ENCODE measurements around the gene ZNF469.
"Not testable (repeated sequence)": the region's sequence is repeated elsewhere in the genome, so short reads cannot be mapped to it uniquely, and the experiment has no call there.

Gene ZNF469

DNA sequence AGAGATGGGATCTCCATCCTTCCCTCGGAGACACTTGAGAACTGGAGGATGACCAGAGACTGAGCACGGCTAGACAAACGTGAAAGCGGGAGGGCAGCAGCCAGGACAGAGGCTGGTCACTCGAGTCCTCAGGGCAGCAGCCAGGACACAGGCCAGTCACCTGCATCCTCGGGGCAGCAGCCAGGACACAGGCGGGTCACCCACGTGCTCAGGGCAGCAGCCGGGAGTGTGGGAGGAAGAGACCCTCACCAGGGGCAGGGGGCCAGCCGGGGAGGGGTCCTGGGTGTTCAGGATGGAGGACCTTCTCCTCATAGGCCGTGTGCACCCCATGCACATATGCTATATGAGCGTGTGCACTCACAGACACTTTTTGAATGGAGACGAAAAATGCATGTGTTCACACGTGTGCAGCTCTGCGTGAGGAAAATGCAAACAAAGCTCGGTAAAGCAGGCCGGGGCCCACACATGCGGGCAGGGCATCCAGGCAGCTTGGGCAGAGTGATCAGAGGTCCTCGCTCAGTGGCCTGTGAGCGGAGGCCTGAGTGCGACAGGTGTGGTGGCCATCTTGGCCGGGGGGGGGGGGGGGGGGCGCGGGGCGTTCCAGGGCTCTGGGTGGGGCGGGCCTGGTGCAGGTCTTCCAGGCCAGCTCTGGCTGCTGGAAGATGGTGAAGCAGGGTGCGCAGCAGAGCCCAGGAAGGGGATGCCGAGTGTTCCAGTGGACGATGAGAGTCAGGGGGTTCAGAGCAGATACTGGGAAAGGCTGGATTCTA, 26.7 kb downstream of the ZNF469 start:
- peaks cover 20% of the 10 kb centered on the region for H3K4me1 ChIP-seq (ENCODE audit: control insufficient read depth, insufficient read depth, low read length)
- no peak overlapping the region for H3K4me3 ChIP-seq (ENCODE audit: low read length)
- H3K36me3 ChIP-seq (ENCODE audit: control insufficient read depth, insufficient read depth, low read length, severe bottlenecking), result peaks cover 4% of the 10 kb centered on the region
- H3K27me3 ChIP-seq (replicated peaks; ENCODE audit: control insufficient read depth, insufficient read depth, low read length), result no peaks in the 10 kb centered on the region
- DNase-seq (ENCODE audit: low read depth), result no peak
- H3K9me3 ChIP-seq (ENCODE audit: control insufficient read depth, low read length), result no peaks in the 10 kb centered on the region
- no peak overlapping the region for H3K9ac ChIP-seq (ENCODE audit: low read length)

DNA sequence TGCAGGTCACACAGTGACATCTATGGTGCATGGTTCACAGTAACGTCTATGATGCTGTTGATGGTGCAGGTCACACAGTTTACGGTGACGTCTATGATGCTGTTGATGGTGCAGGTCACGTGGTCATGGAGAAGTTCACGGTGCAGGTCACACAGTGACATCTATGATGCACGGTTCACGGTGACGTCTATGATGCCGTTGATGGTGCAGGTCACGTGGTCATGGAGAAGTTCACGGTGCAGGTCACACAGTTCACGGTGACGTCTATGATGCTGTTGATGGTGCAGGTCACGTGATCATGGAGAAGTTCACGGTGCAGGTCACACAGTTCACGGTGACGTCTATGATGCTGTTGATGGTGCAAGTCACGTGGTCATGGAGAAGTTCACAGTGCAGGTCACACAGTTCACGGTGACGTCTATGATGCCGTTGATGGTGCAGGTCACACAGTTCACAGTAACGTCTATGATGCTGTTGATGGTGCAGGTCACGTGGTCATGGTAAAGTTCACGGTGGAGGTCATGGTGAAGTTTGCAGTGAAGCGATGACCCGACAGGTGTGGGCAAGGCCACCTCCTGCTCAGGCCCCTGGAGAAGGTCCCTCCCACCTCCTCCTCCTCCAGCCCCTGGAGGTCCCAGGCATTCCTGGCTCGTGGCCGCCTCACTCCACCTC, 27.7 kb downstream of the ZNF469 start:
- H3K4me1 ChIP-seq (ENCODE audit: control insufficient read depth, insufficient read depth, low read length), result peaks cover 15% of the 10 kb centered on the region
- H3K9me3 ChIP-seq (ENCODE audit: control insufficient read depth, low read length), result not testable (repeated sequence)

DNA sequence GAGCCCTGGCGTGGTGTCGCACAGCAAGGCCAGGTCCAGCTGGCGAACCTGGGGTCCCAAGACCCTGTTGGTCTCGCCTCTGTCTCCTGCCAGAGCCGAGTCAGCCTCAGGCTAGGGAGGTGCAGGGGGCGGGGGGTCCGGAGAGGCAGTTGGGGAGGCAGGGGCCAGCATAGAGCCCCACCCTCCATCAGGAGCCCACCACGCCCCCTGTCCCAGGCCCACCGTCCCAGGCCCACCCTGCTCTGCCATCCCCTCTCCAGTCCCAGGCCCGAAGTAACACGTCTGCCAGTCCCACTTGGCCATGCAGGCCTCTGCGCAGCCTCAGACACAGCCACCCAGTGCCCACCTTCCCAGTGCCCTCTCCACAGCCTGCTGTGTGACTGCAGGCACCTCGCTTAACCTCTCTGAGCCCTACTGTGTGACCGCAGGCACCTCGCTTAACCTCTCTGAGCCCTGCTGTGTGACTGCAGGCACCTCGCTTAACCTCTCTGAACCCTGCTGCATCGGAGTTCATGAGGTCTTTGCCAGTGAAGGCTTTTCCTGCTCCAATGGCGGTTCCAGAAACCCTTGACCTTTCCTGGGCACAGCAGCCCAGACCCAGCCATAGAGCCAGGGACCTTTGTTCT, 29.3 kb downstream of the ZNF469 start:
- H3K4me1 ChIP-seq (ENCODE audit: control insufficient read depth, insufficient read depth, low read length), result no peaks in the 10 kb centered on the region
- H3K9me3 ChIP-seq (ENCODE audit: control insufficient read depth, low read length), result no peaks in the 10 kb centered on the region
- no peaks in the 10 kb centered on the region for H3K27me3 ChIP-seq (replicated peaks; ENCODE audit: control insufficient read depth, insufficient read depth, low read length)
- no peak overlapping the region for H3K4me3 ChIP-seq (ENCODE audit: low read length)
- no peak overlapping the region for H3K9ac ChIP-seq (ENCODE audit: low read length)
- H3K36me3 ChIP-seq (ENCODE audit: control insufficient read depth, insufficient read depth, low read length, severe bottlenecking), result peaks cover 4% of the 10 kb centered on the region
- no peak for DNase-seq (ENCODE audit: low read depth)

More for the DNA sequence above, 27.7 kb downstream of the ZNF469 start:
- H3K4me3 ChIP-seq (ENCODE audit: low read length); H3K27me3 ChIP-seq (replicated peaks; ENCODE audit: control insufficient read depth, insufficient read depth, low read length); H3K36me3 ChIP-seq (ENCODE audit: control insufficient read depth, insufficient read depth, low read length, severe bottlenecking); H3K9ac ChIP-seq (ENCODE audit: low read length); DNase-seq (ENCODE audit: low read depth): not testable (repeated sequence)

DNA sequence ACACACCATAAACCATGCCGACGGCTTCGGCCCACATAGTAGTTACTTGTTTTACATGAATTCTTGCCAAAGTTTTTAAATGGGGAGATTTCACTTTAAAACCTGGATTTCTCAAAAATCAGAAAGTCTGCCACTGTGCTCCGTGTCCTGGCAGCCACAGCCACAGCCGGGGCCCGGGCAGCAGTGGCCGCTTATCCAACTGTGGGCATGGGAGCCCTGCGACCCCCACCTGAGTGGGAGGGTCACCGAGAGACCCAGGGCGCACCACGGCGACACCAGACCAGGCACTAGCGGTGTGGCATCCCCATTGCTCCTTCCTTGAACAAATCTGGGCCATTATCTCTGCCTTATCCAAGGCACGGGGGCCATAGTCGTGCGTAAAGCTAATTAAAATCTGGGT, 30.0 kb downstream of the ZNF469 start:
- H3K9me3 ChIP-seq (ENCODE audit: control insufficient read depth, low read length), result no peaks in the 10 kb centered on the region
- H3K4me3 ChIP-seq (ENCODE audit: low read length), result no peak overlapping the region
- H3K9ac ChIP-seq (ENCODE audit: low read length), result no peak overlapping the region
- no peak for DNase-seq (ENCODE audit: low read depth)
- no peaks in the 10 kb centered on the region for H3K36me3 ChIP-seq (ENCODE audit: control insufficient read depth, insufficient read depth, low read length, severe bottlenecking)
- no peaks in the 10 kb centered on the region for H3K27me3 ChIP-seq (replicated peaks; ENCODE audit: control insufficient read depth, insufficient read depth, low read length)
- H3K4me1 ChIP-seq (ENCODE audit: control insufficient read depth, insufficient read depth, low read length), result no peaks in the 10 kb centered on the region

DNA sequence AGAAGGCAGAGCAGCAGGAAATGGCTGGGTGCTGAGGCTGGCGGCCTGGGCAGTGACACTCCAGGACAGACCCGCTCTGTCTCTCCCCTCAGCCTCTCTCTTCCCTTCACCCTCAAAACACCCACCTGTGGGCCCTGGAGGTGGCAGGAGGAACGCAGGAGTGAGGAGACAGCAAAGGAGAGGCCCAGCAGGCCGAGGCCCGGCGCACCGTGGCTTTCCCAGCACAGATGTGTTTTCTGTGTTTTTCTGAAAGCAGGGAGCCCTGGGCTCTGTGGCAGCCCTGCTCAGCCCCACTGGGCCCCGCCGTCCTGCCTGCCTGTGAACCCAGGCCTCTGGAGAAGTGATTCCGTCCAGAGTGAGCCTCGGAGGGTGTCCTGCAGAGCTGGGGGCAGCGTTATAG, 30.5 kb downstream of the ZNF469 start:
- H3K9ac ChIP-seq (ENCODE audit: low read length), result no peak overlapping the region
- DNase-seq (ENCODE audit: low read depth), result no peak
- H3K9me3 ChIP-seq (ENCODE audit: control insufficient read depth, low read length), result no peaks in the 10 kb centered on the region
- H3K36me3 ChIP-seq (ENCODE audit: control insufficient read depth, insufficient read depth, low read length, severe bottlenecking), result no peaks in the 10 kb centered on the region
- no peak overlapping the region for H3K4me3 ChIP-seq (ENCODE audit: low read length)
- no peaks in the 10 kb centered on the region for H3K27me3 ChIP-seq (replicated peaks; ENCODE audit: control insufficient read depth, insufficient read depth, low read length)
- no peaks in the 10 kb centered on the region for H3K4me1 ChIP-seq (ENCODE audit: control insufficient read depth, insufficient read depth, low read length)

DNA sequence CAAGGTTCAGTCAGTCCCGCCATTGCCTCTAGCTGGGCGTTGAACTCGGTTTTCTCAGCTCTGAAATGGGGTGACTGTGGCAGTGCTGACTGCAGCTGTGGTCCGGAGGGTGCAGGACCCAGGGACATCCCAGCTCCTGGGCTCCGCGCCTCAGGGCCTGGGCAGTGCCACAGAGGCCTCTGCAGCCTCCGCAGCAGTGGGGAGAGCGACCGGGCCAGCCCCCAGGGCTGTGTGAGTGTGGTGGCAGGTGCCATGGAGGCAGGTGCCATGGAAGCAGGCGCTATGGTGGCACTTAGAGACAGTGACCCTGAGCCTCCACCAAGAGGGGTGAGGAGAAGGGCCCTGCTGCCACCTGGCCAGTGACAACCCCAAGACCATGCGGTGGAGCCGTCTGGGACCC, 30.9 kb downstream of the ZNF469 start:
- Histone ChIP-seq H3K4me3 (ENCODE audit: low read length) (no peak overlapping the region), H3K4me1 (ENCODE audit: control insufficient read depth, insufficient read depth, low read length) (no peaks in the 10 kb centered on the region), H3K36me3 (ENCODE audit: control insufficient read depth, insufficient read depth, low read length, severe bottlenecking) (no peaks in the 10 kb centered on the region), H3K9me3 (ENCODE audit: control insufficient read depth, low read length) (no peaks in the 10 kb centered on the region), H3K9ac (ENCODE audit: low read length) (no peak overlapping the region), H3K27me3 (replicated peaks; ENCODE audit: control insufficient read depth, insufficient read depth, low read length) (no peaks in the 10 kb centered on the region)
- no peak for DNase-seq (ENCODE audit: low read depth)

DNA sequence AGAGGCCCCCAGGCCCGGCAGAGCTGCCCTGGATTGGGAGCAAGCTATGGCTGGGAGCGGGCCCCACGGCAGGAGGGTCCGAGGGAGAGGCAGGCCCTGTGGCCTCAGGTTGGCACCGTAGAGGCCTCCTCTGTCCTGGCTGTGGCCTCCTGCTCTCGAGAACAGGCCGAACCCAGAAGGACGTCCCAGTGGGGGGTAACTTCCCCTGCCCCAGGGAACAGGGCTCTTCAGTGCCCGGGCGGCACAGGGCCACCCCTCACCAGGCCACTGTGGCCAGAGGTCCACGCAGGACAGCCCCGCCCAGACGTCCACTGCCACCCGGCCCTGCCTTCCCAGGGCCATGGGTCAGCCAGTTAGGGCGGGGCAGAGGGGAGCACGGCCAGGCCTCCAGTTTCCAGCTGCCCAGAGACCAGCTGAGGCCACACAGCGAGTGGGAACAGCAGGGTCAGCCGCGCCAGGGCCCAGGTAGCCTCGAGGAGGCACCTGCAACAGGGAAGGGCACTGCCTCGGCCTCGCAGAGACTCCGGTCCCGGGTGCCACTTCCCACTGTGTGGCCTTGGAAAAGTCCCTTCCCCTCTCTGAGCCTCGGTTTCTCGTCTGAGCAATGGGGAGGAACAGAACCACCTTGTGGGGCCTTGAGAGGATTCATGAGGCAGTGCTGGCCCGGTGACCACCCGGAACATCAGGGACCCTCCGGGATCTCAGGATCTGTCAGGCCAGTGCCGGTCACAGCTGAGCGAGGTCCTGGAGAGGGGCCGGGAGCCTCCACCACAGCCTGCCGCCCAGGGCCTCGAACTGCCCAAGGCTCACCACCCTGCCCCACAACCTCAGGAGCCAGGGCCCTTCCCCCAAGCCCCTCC, 32.0 kb downstream of the ZNF469 start:
- no peak overlapping the region for H3K4me3 ChIP-seq (ENCODE audit: low read length)
- H3K4me1 ChIP-seq (ENCODE audit: control insufficient read depth, insufficient read depth, low read length), result no peaks in the 10 kb centered on the region
- DNase-seq (ENCODE audit: low read depth), result no peak
- no peaks in the 10 kb centered on the region for H3K36me3 ChIP-seq (ENCODE audit: control insufficient read depth, insufficient read depth, low read length, severe bottlenecking)
- H3K9ac ChIP-seq (ENCODE audit: low read length), result no peak overlapping the region
- H3K9me3 ChIP-seq (ENCODE audit: control insufficient read depth, low read length), result no peaks in the 10 kb centered on the region
- H3K27me3 ChIP-seq (replicated peaks; ENCODE audit: control insufficient read depth, insufficient read depth, low read length), result no peaks in the 10 kb centered on the region

DNA sequence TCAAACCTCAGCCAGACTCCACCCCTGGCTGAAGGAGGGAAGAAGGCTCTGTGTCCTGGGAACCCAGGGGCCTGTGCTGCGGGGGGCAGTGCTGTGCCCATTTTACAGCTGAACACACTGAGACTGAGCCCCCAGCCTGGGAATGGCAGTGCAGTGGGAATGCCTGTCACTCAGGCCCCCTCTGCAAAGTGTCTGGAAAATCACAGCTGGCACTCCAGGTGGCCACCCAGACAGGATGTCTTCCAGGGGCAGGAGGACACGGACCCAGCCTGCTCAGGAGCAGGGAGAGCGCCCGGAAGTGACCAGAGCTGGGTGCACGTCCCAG, 32.6 kb downstream of the ZNF469 start:
- Histone ChIP-seq H3K9ac (ENCODE audit: low read length) (no peak overlapping the region), H3K4me3 (ENCODE audit: low read length) (no peak overlapping the region), H3K9me3 (ENCODE audit: control insufficient read depth, low read length) (no peaks in the 10 kb centered on the region), H3K27me3 (replicated peaks; ENCODE audit: control insufficient read depth, insufficient read depth, low read length) (no peaks in the 10 kb centered on the region), H3K4me1 (ENCODE audit: control insufficient read depth, insufficient read depth, low read length) (no peaks in the 10 kb centered on the region), H3K36me3 (ENCODE audit: control insufficient read depth, insufficient read depth, low read length, severe bottlenecking) (peaks cover 3% of the 10 kb centered on the region)
- DNase-seq (ENCODE audit: low read depth), result no peak

DNA sequence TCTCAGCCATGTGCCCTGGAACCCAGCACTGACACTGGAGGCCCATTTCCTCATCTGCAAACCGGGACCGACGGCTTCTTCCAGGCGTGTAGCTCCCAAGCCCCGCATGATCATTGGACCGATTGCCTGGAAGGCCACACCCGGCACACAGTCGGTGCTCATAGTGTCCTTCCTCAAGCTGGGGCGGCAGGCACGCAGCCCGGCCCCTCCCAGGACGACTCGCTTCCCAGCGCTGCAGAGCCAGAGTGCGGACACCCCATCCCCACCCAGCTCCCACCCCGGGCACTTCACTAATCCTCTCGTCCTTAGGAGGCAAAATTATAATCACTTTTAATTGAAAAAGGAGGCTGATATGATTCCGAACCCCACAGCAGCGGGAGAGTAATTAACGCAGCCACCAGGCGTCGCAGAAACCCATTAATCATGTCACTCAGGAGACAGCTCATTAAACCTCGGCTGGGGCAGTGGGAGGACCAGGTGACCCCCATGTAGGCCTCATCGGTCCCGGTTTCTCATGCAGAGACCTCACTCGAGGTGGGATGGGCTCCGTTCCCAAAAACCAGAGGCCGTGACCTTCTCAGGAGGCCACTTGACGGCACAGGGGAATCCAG, 33.1 kb downstream of the ZNF469 start:
- no peaks in the 10 kb centered on the region for H3K27me3 ChIP-seq (replicated peaks; ENCODE audit: control insufficient read depth, insufficient read depth, low read length)
- DNase-seq (ENCODE audit: low read depth), result no peak
- no peaks in the 10 kb centered on the region for H3K4me1 ChIP-seq (ENCODE audit: control insufficient read depth, insufficient read depth, low read length)
- H3K4me3 ChIP-seq (ENCODE audit: low read length), result no peak overlapping the region
- H3K36me3 ChIP-seq (ENCODE audit: control insufficient read depth, insufficient read depth, low read length, severe bottlenecking), result peaks cover 3% of the 10 kb centered on the region
- H3K9ac ChIP-seq (ENCODE audit: low read length), result no peak overlapping the region
- H3K9me3 ChIP-seq (ENCODE audit: control insufficient read depth, low read length), result no peaks in the 10 kb centered on the region

DNA sequence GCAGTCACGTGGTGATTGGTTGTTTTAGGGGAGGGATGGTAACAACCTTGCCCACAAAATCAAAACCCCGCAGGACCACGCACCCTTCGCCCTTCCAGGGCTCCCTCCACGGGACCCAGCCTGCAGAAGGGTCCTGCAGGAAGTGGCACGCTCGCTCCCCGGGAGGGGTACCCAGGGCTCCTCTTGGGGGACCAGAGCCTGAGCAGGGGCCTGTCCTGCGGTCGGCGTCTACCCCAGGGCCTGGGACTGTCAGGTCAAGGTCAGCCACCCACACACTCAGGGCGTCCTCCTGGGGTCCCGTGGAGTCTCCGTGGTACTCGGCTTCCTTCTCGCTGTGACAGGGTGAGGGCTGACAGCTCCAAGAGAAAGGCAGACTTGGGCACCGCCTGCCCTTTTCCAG, 33.9 kb downstream of the ZNF469 start:
- no peak for DNase-seq (ENCODE audit: low read depth)
- H3K36me3 ChIP-seq (ENCODE audit: control insufficient read depth, insufficient read depth, low read length, severe bottlenecking), result peaks cover 3% of the 10 kb centered on the region
- H3K27me3 ChIP-seq (replicated peaks; ENCODE audit: control insufficient read depth, insufficient read depth, low read length), result no peaks in the 10 kb centered on the region
- H3K9me3 ChIP-seq (ENCODE audit: control insufficient read depth, low read length), result no peaks in the 10 kb centered on the region
- H3K4me1 ChIP-seq (ENCODE audit: control insufficient read depth, insufficient read depth, low read length), result no peaks in the 10 kb centered on the region
- no peak overlapping the region for H3K4me3 ChIP-seq (ENCODE audit: low read length)
- H3K9ac ChIP-seq (ENCODE audit: low read length), result no peak overlapping the region
